B cell (primary cell): ENCODE data around the gene RHOBTB3. TPM values are rescaled to one million over a fixed set of nuclear protein-coding genes. Genes with fewer than 3 reads are reported as not detected.

Experiments
- ATAC-seq: fragments of 200-7000 bp; cut with Tn5 transposase; one replicate; pipeline ENCODE4 v1.10.0; 2021; ENCODE audit warnings: low read depth, mild to moderate bottlenecking, moderate number of reproducible peaks, moderate library complexity
- CTCF ChIA-PET: fragments of 350-600 bp; sonication (Branson Sonifier 250); formaldehyde crosslinking; loops from one replicate; lab custom pipeline; 2021; ENCODE audit warnings: antibody characterized with exemption, inconsistent platforms; lab: Charles Lee
- POLR2A ChIA-PET: fragments of 350-600 bp; sonication (Branson Sonifier 250); formaldehyde crosslinking; loops from one replicate; lab custom pipeline; 2021; ENCODE audit warnings: antibody characterized with exemption; lab: Charles Lee
- DNase-seq: peaks from one replicate; pipeline ENCODE4 v3.0.0; 2013
- H2AFZ ChIP-seq: 2 replicates; pipeline ENCODE4 v1.6.1; 2012; ENCODE audit warnings: mild to moderate bottlenecking, low read depth, low read length; ENCODE audit not compliant: insufficient read depth, poor library complexity, severe bottlenecking
- H3K27ac ChIP-seq, 2 donors: 1 replicate in 1 of 2; 2 replicates in 1 of 2; pipeline ENCODE4 v1.5.1; 2012 to 2013; ENCODE audit warnings: low read length in 2 of 2, mild to moderate bottlenecking in 2 of 2, moderate library complexity in 1 of 2
- H3K27me3 ChIP-seq, 4 experiments: fragments of 200-600 bp in 1 of 4; sonication (generic) in 1 of 4; replicated peaks in 1 of 4; 1 replicate in 2 of 4; 2 replicates in 2 of 4; pipeline versions ENCODE4 v1.6.1 to v1.7.0; 2013 to 2016; ENCODE audit warnings: low read length in 3 of 4, mild to moderate bottlenecking in 2 of 4, mixed read lengths in 1 of 4, moderate library complexity in 1 of 4; ENCODE audit not compliant: insufficient read depth in 4 of 4, control insufficient read depth in 3 of 4; ENCODE audit errors: control extremely low read depth in 1 of 4
- H3K36me3 ChIP-seq, 2 experiments: replicated peaks in 1 of 2; 1 replicate in 1 of 2; 2 replicates in 1 of 2; pipeline versions ENCODE4 v1.6.1 to v1.7.1; 2013; ENCODE audit warnings: low read length in 1 of 2; ENCODE audit not compliant: insufficient read depth in 2 of 2, control insufficient read depth in 1 of 2; ENCODE audit errors: control extremely low read depth in 1 of 2, extremely low read depth in 1 of 2
- H3K4me1 ChIP-seq, 2 donors: fragments of 200-600 bp in 1 of 2; sonication (generic) in 1 of 2; 1 replicate in 1 of 2; 2 replicates in 1 of 2; pipeline versions ENCODE4 v1.5.1 to v1.6.1; 2013 to 2017; ENCODE audit warnings: low read length in 2 of 2; ENCODE audit not compliant: control insufficient read depth in 2 of 2, insufficient read depth in 2 of 2
- H3K4me2 ChIP-seq: replicated peaks from 2 replicates; pipeline ENCODE3; 2012; ENCODE audit warnings: mild to moderate bottlenecking, low read depth, low read length; ENCODE audit not compliant: poor library complexity, severe bottlenecking
- H3K4me3 ChIP-seq, 5 experiments: fragments of 200-600 bp in 1 of 5; sonication (generic) in 1 of 5; 1 replicate in 3 of 5; 2 replicates in 2 of 5; pipeline versions ENCODE4 v1.5.1 to v1.7.0; 2011 to 2016; ENCODE audit warnings: low read length in 4 of 5, mild to moderate bottlenecking in 4 of 5, low read depth in 2 of 5, control low read depth in 1 of 5, moderate library complexity in 1 of 5; ENCODE audit not compliant: insufficient read depth in 1 of 5; ENCODE audit errors: control extremely low read depth in 1 of 5, extremely low read depth in 1 of 5
- H3K79me2 ChIP-seq: fragments of 200-600 bp; sonication (generic); one replicate; pipeline ENCODE4 v1.6.0; 2016; ENCODE audit warnings: low read length; ENCODE audit not compliant: control insufficient read depth, insufficient read depth
- H3K9ac ChIP-seq: fragments of 200-600 bp; sonication (generic); 2 replicates; pipeline ENCODE4 v1.6.1; 2017; ENCODE audit warnings: mild to moderate bottlenecking, low read length, moderate library complexity
- H3K9me3 ChIP-seq, 3 donors: one replicate each; pipeline versions ENCODE4 v1.6.1 to v1.7.1; 2013; ENCODE audit warnings: low read length in 2 of 3; ENCODE audit not compliant: control insufficient read depth in 2 of 3, insufficient read depth in 1 of 3; ENCODE audit errors: control extremely low read depth in 1 of 3
- H4K20me1 ChIP-seq: 2 replicates; pipeline ENCODE4 v1.6.0; 2012; ENCODE audit warnings: mild to moderate bottlenecking, low read length; ENCODE audit not compliant: insufficient read depth, control insufficient read depth, poor library complexity, severe bottlenecking
- H3K27ac Mint-ChIP-seq: one replicate; pipeline ENCODE4 v1.8.0; 2021; ENCODE audit warnings: mixed read lengths
- H3K27me3 Mint-ChIP-seq: one replicate; pipeline ENCODE4 v1.8.0; 2021; ENCODE audit warnings: mixed read lengths
- H3K4me1 Mint-ChIP-seq: one replicate; pipeline ENCODE4 v1.8.0; 2021; ENCODE audit warnings: mixed read lengths
- H3K4me3 Mint-ChIP-seq: one replicate; pipeline ENCODE4 v1.8.0; 2021; ENCODE audit warnings: mixed read lengths
- H3K9me3 Mint-ChIP-seq: one replicate; pipeline ENCODE4 v1.8.0; 2022; ENCODE audit warnings: mixed read lengths; ENCODE audit not compliant: insufficient read depth
- CTCF ChIP-seq: fragments of 200-600 bp; IDR thresholded peaks from one replicate; pipeline ENCODE4 v1.8.0; 2022; ENCODE audit warnings: antibody characterized with exemption, mild to moderate bottlenecking
- EZH2 ChIP-seq: IDR thresholded peaks from 2 replicates; pipeline ENCODE4 v1.6.1; 2012; ENCODE audit warnings: borderline replicate concordance, low read depth, mild to moderate bottlenecking, moderate library complexity, low read length; ENCODE audit not compliant: insufficient read depth, poor library complexity, severe bottlenecking
- WGBS: methylation state at CpG from one replicate; pipeline ENCODE4 v1.1.5; 2013; ENCODE audit warnings: missing lambda C conversion rate; ENCODE audit not compliant: insufficient coverage; 5-methylcytosine and 5-hydroxymethylcytosine counted together
- intact Hi-C: fragments of 100-400 bp; cut with micrococcal nuclease; formaldehyde crosslinking; loops from one replicate; pipeline ENCODE4 v1.10.0; 2022
- polyA plus RNA-seq: library from polyadenylated mRNA; depleted of rRNA; stranded (reverse); fragments of >200 nt; gene quantifications from 2 replicates; pipeline ENCODE4 v1.2.3, GENCODE V29; 2012
- total RNA-seq, 2 donors: library from RNA; stranded (reverse); fragments of 120-200 nt in 1 of 2; gene quantifications; 1 replicate in 1 of 2; 2 replicates in 1 of 2; pipeline versions ENCODE4 v1.2.3 to v1.2.4, GENCODE V29; 2013 to 2022

Gene RHOBTB3
- total and polyA plus RNA-seq, 2 donors (not counting 1 experiment from before 2014, with no cell fraction given): 1.7 to 5.0 TPM

GRCh38 chr5:95748133-95748532, 17.0 kb downstream of the RHOBTB3 start:
- H3K36me3 ChIP-seq: no peaks in the 10 kb centered on the region
- no peaks in the 10 kb centered on the region for H4K20me1 ChIP-seq
- H3K9me3 ChIP-seq: no peaks in the 10 kb centered on the region
- no peak overlapping the region for H3K4me2 ChIP-seq
- H2AFZ ChIP-seq: no peak overlapping the region
- no peak for DNase-seq
- Mint-ChIP-seq H3K27me3 (no peaks in the 10 kb centered on the region), H3K27ac (no peak overlapping the region), H3K4me3 (no peak overlapping the region), H3K4me1 (no peaks in the 10 kb centered on the region), H3K9me3 (no peaks in the 10 kb centered on the region)
- no CpG with 5 or more reads among the region's 2 CpGs for WGBS
- no peaks in the 10 kb centered on the region for H3K4me1 ChIP-seq
- TF ChIP-seq EZH2 (no peak), CTCF (no peak)
- no peak overlapping the region for H3K9ac ChIP-seq
- ATAC-seq: no peak
- H3K27ac ChIP-seq: no peak overlapping the region
- ChIA-PET CTCF (no interaction called here), POLR2A (no interaction called here)
- intact Hi-C loops: no loop called here
- no peaks in the 10 kb centered on the region for H3K27me3 ChIP-seq
- H3K4me3 ChIP-seq: no peak overlapping the region
- no peaks in the 10 kb centered on the region for H3K79me2 ChIP-seq

- Histone ChIP-seq H3K9ac (no peak overlapping the region), H2AFZ (no peak overlapping the region), H3K79me2 (no peaks in the 10 kb centered on the region), H3K4me1 (peaks cover 0 to under 1% of the 10 kb centered on the region in 2 donors), H3K9me3 (no peaks in the 10 kb centered on the region), H3K27ac (no peak overlapping the region), H3K4me2 (no peak overlapping the region), H3K27me3 (no peaks in the 10 kb centered on the region), H4K20me1 (no peaks in the 10 kb centered on the region), H3K36me3 (no peaks in the 10 kb centered on the region), H3K4me3 (no peak overlapping the region)
- Mint-ChIP-seq H3K4me3 (no peak overlapping the region), H3K27me3 (no peaks in the 10 kb centered on the region), H3K4me1 (peaks cover 2% of the 10 kb centered on the region), H3K27ac (no peak overlapping the region), H3K9me3 (no peaks in the 10 kb centered on the region)
- intact Hi-C loops: no loop called here
- DNase-seq: no peak
- WGBS: no CpG with 5 or more reads among the region's 2 CpGs
- TF ChIP-seq CTCF: no peak
- no peak for TF ChIP-seq EZH2
- ATAC-seq: no peak
- POLR2A ChIA-PET: no interaction called here
- CTCF ChIA-PET: interaction anchor here (0.5 to 1.0 kb wide), 2 partner anchors 10 to 132 kb away, joined by 3 to 4 read pairs; no protein-coding TSS in a partner anchor
These were observed 23.4 kb downstream of the RHOBTB3 start for GRCh38 chr5:95754545-95754944.
